Pancreas (tissue), 10 donors: ENCODE results near the gene RPS3A. TPM values are rescaled to one million over a fixed set of nuclear protein-coding genes. Genes with fewer than 3 reads are reported as not detected.

Experiments
- ATAC-seq, 4 donors: fragments of 200-7000 bp; cut with Tn5 transposase; one replicate each; pipeline versions ENCODE4 v1.8.0 to v1.9.1; 2020; ENCODE audit warnings: mild to moderate bottlenecking in 4 of 4, moderate library complexity in 4 of 4
- DNase-seq, 6 donors: peaks; one replicate each; pipeline ENCODE4 v3.0.0-alpha.2; 2020
- FAIRE-seq: peaks from 2 replicates; lab custom pipeline; 2012; peaks lifted over from hg19 to GRCh38; lab: Jason Lieb, UNC
- H3K27ac ChIP-seq, 4 donors: fragments of 200-600 bp; sonication (generic); 1 replicate in 3 of 4; 2 replicates in 1 of 4; pipeline versions ENCODE4 v1.5.0 to v1.8.0; 2020
- H3K27me3 ChIP-seq, 4 donors: fragments of 200-600 bp; one replicate each; pipeline ENCODE4 v1.8.0; 2021
- H3K36me3 ChIP-seq, 3 donors: fragments of 200-600 bp; sonication (generic) in 1 of 3; one replicate each; pipeline versions ENCODE4 v1.5.0 to v1.8.0; 2020 to 2021
- H3K4me1 ChIP-seq, 3 donors: fragments of 200-600 bp; one replicate each; pipeline ENCODE4 v1.8.0; 2021
- H3K4me3 ChIP-seq, 4 donors: fragments of 200-600 bp; sonication (generic) in 2 of 4; one replicate each; pipeline versions ENCODE4 v1.5.0 to v1.8.0; 2020 to 2021
- H3K9me3 ChIP-seq, 4 donors: fragments of 200-600 bp; one replicate each; pipeline ENCODE4 v1.8.0; 2021
- CTCF ChIP-seq, 4 donors: fragments of 200-600 bp; sonication (generic) in 3 of 4; IDR thresholded peaks; one replicate each; pipeline versions ENCODE4 v1.5.0 to v1.8.0; 2021; ENCODE audit warnings: antibody characterized with exemption in 4 of 4
- whole genome bisulfite sequencing, 2 donors: extraction: QIAGEN DNeasy Blood & Tissue Kit; methylation state at CpG; one replicate each; pipeline ENCODE4 v1.1.7; 2013; 5-methylcytosine and 5-hydroxymethylcytosine counted together
- intact Hi-C, 3 donors: fragments of 100-400 bp; cut with DNase I; formaldehyde crosslinking; loops; one replicate each; pipeline versions ENCODE4 v1.11.1 to v1.14.2; 2022
- polyA plus RNA-seq, 2 donors: library from polyadenylated mRNA; stranded (reverse); fragments of 200-250 nt; gene quantifications; one replicate each; pipeline ENCODE4 v1.2.3, GENCODE V29; 2013
- total RNA-seq, 6 donors: library from RNA; stranded (reverse); fragmentation: NEBNext Ultra II Directional in 4 of 6; extraction: Animal tissue kit (Norgen Biotek cat#: 25700) in 4 of 6; gene quantifications; one replicate each; pipeline versions ENCODE4 v1.2.1 to v1.2.4, GENCODE V29; 2021 to 2023
- donor health status: healthy with polysubstance abuse.
- donor health status: DM: no; HTN: no; CAD: no; lungs with moderate emphysema.
- donor health status: DM: no; HTN: no; CAD: no.
- donor health status: control.
- donor health status: control.
- donor health status: Bipolar disorder and iron deficiency.
- donor health status: DM: yes; HTN: yes; CAD: no.
- donor health status: DM: no; HTN: no; CAD: no.
- donor health status: DM: no; HTN: no; CAD: no.
- donor health status: DM: yes; HTN: yes; CAD: no.

The RPS3A gene
- total and polyA plus RNA-seq, 8 donors: 882 to 1,850 (median 1,495) TPM

GRCh38 chr4:151093203-151093602 is 6.2 kb upstream of the RPS3A start:
- 63 to 65% methylated on average over 3 of the region's 3 CpGs for WGBS, 2 donors
- no peak for FAIRE-seq
- TF ChIP-seq CTCF (IDR thresholded peaks at IDR 0.05): no peak
- Histone ChIP-seq H3K4me1 (no peaks in the 10 kb centered on the region), H3K9me3 (no peaks in the 10 kb centered on the region), H3K4me3 (no peak overlapping the region), H3K36me3 (no peaks in the 10 kb centered on the region), H3K27me3 (no peaks in the 10 kb centered on the region), H3K27ac (no peak overlapping the region)
- DNase-seq: peak in 1 of 6 donors; percentile 6
- ATAC-seq: no peak
- intact Hi-C loops: no loop called here

GRCh38 chr4:151094290-151094751 is 5.1 kb upstream of the RPS3A start:
- no peak for TF ChIP-seq CTCF (IDR thresholded peaks at IDR 0.05)
- 67 to 77% methylated on average over 2 of the region's 2 CpGs for WGBS, 2 donors
- Histone ChIP-seq H3K27ac (no peak overlapping the region), H3K27me3 (no peaks in the 10 kb centered on the region), H3K4me3 (no peak overlapping the region), H3K9me3 (no peaks in the 10 kb centered on the region), H3K36me3 (no peaks in the 10 kb centered on the region), H3K4me1 (no peaks in the 10 kb centered on the region)
- FAIRE-seq: no peak
- intact Hi-C loops: no loop called here
- ATAC-seq: no peak
- no peak for DNase-seq

GRCh38 chr4:151095142-151095541 is 4.3 kb upstream of the RPS3A start:
- no peak for TF ChIP-seq CTCF (IDR thresholded peaks at IDR 0.05)
- no peaks in the 10 kb centered on the region for H3K4me1 ChIP-seq

GRCh38 chr4:151097759-151098158 is 1.7 kb upstream of the RPS3A start:
- peaks cover 10 to 16% (median 11%) of the 10 kb centered on the region in 3 donors for H3K4me1 ChIP-seq
- intact Hi-C loops: no loop called here
- ATAC-seq (no peak), FAIRE-seq (no peak), DNase-seq (no peak)
- no peak overlapping the region for H3K4me3 ChIP-seq
- H3K9me3 ChIP-seq: no peaks in the 10 kb centered on the region
- peaks cover 0 to 17% (median 7%) of the 10 kb centered on the region in 3 donors for H3K36me3 ChIP-seq
- H3K27me3 ChIP-seq: no peaks in the 10 kb centered on the region
- H3K27ac ChIP-seq: no peak overlapping the region
- WGBS, 2 donors: 85 to 93% methylated on average over 3 of the region's 3 CpGs
- TF ChIP-seq CTCF (IDR thresholded peaks at IDR 0.05): no peak

More at GRCh38 chr4:151095142-151095541, 4.3 kb upstream of the RPS3A start:
- no peaks in the 10 kb centered on the region for H3K9me3 ChIP-seq
- no peaks in the 10 kb centered on the region for H3K36me3 ChIP-seq
- no peak overlapping the region for H3K27ac ChIP-seq
- ATAC-seq: no peak
- no peak for FAIRE-seq
- H3K4me3 ChIP-seq: no peak overlapping the region
- intact Hi-C loops: no loop called here
- DNase-seq: no peak
- WGBS, 2 donors: 90% methylated on average over 3 of the region's 3 CpGs
- H3K27me3 ChIP-seq: no peaks in the 10 kb centered on the region

- Histone ChIP-seq H3K27me3 (no peaks in the 10 kb centered on the region), H3K36me3 (peaks cover 0 to 29% (median 17%) of the 10 kb centered on the region in 3 donors), H3K4me1 (peaks cover 10 to 16% (median 11%) of the 10 kb centered on the region in 3 donors), H3K9me3 (no peaks in the 10 kb centered on the region), H3K27ac (peak overlapping the region in 3 of 4 donors; percentile 11 to 86 (median 64)), H3K4me3 (peak overlapping the region in 3 of 4 donors; percentile 8 to 86 (median 72))
- 17% methylated on average over 8 of the region's 8 CpGs for WGBS, 2 donors
- no peak for DNase-seq
- intact Hi-C loops: no loop called here
- FAIRE-seq: no peak
- ATAC-seq: peak; percentile 8 to 20 (median 14)
- no peak for TF ChIP-seq CTCF (IDR thresholded peaks at IDR 0.05)
Measured at GRCh38 chr4:151098979-151099228, 524 bp upstream of the RPS3A start.
